Thoracic aorta (tissue), 2 donors: Measurements from ENCODE around the gene DCC. TPM values are rescaled to one million over a fixed set of nuclear protein-coding genes. Genes with fewer than 3 reads are reported as not detected.

Source experiments
- ATAC-seq: fragments of 150-250 bp; one replicate; pipeline ENCODE4 v1.8.0; 2017; ENCODE audit warnings: low read depth; ENCODE audit not compliant: insufficient number of reproducible peaks, low FRiP score
- DNase-seq: peaks from one replicate; pipeline ENCODE4 v3.0.0-alpha.2; 2020; ENCODE audit warnings: low spot score
- H3K27ac ChIP-seq, 2 donors: fragments of 200-600 bp; sonication (generic); 1 replicate in 1 of 2; 2 replicates in 1 of 2; pipeline ENCODE4 v1.5.1; 2016; ENCODE audit warnings: mild to moderate bottlenecking in 2 of 2, moderate library complexity in 2 of 2
- H3K27me3 ChIP-seq: fragments of 200-600 bp; sonication (generic); replicated peaks from 2 replicates; pipeline ENCODE4 v1.6.0; 2016; ENCODE audit warnings: mild to moderate bottlenecking; ENCODE audit not compliant: insufficient read depth
- H3K36me3 ChIP-seq: fragments of 200-600 bp; sonication (generic); one replicate; pipeline ENCODE4 v1.5.1; 2016
- H3K4me1 ChIP-seq, 2 donors: fragments of 200-600 bp; sonication (generic); 1 replicate in 1 of 2; 2 replicates in 1 of 2; pipeline versions ENCODE4 v1.5.1 to v1.6.0; 2016; ENCODE audit warnings: low read depth in 2 of 2, mild to moderate bottlenecking in 1 of 2; ENCODE audit not compliant: control insufficient read depth in 1 of 2
- H3K4me3 ChIP-seq: fragments of 200-600 bp; sonication (generic); 2 replicates; pipeline ENCODE4 v1.5.1; 2016; ENCODE audit warnings: mild to moderate bottlenecking
- H3K9me3 ChIP-seq: fragments of 200-600 bp; sonication (generic); 2 replicates; pipeline ENCODE4 v1.5.1; 2016
- CTCF ChIP-seq: fragments of 200-600 bp; sonication (generic); IDR thresholded peaks from one replicate; pipeline ENCODE4 v1.5.1; 2019; ENCODE audit warnings: antibody characterized with exemption
- total RNA-seq, 2 donors: library from RNA; depleted of rRNA; stranded (reverse); fragments of >200 nt; gene quantifications; one replicate each; pipeline versions ENCODE4 v1.1.0 to v1.2.3, GENCODE V29; 2016

DCC gene
- total RNA-seq, 2 donors from 2014 or later, result not detected

DNA sequence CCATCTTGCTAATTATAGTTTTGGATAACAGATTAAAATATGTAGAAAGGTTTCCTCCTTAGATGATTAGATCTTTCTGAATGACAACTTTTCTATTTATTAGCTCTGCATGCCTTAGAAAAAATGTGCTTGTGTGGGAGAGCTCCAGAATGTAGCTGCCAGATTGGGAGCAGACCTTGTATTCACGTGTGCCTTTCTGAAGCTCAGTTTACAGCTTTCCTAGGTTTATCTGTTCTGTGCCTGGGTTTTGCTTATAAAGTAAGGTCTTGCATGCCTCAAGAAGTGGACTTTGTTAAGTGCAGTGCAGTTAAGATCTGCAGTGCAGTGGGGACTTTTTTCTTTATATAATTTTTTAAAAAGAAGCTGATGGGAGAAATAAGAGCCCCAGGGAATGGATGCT lies 179.0 kb downstream of the DCC start:
- no peak for TF ChIP-seq CTCF
- no peak for ATAC-seq

GRCh38 chr18:52523566-52523965 lies 183.6 kb downstream of the DCC start:
- no peaks in the 10 kb centered on the region for H3K36me3 ChIP-seq
- H3K27ac ChIP-seq, result no peak overlapping the region
- DNase-seq, result no peak
- H3K27me3 ChIP-seq, result no peaks in the 10 kb centered on the region
- H3K9me3 ChIP-seq, result no peaks in the 10 kb centered on the region
- TF ChIP-seq CTCF, result no peak
- no peaks in the 10 kb centered on the region for H3K4me1 ChIP-seq
- no peak for ATAC-seq
- H3K4me3 ChIP-seq, result no peak overlapping the region

More for the DNA sequence above, 179.0 kb downstream of the DCC start:
- no peaks in the 10 kb centered on the region for H3K9me3 ChIP-seq
- H3K4me3 ChIP-seq, result no peak overlapping the region
- H3K36me3 ChIP-seq, result no peaks in the 10 kb centered on the region
- no peaks in the 10 kb centered on the region for H3K27me3 ChIP-seq
- H3K27ac ChIP-seq, result no peak overlapping the region
- no peaks in the 10 kb centered on the region for H3K4me1 ChIP-seq
- DNase-seq, result no peak

GRCh38 chr18:52531836-52532235 lies 191.8 kb downstream of the DCC start:
- ATAC-seq (no peak), DNase-seq (no peak)
- Histone ChIP-seq H3K27me3 (no peaks in the 10 kb centered on the region), H3K9me3 (no peaks in the 10 kb centered on the region), H3K4me3 (no peak overlapping the region), H3K36me3 (no peaks in the 10 kb centered on the region), H3K27ac (no peak overlapping the region), H3K4me1 (no peaks in the 10 kb centered on the region)
- no peak for TF ChIP-seq CTCF

DNA sequence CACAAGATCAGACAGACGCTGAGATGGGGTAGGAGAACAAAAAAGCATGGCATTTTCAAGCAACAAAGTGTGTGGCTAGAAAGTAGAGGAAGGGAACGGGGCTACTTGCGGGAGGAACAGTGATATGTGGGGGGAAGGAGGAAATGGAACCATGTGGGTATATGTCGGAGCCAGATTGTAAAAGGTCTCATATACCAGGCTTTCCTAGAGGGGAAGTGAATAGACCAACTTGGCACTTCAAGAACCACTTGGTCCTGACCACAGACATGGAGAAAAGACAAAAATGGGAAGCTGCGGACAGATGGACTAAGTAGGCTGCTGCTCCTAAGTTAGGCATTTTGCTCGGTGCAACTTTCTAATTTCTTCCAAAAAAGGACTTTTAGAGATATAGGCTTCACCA lies 196.0 kb downstream of the DCC start:
- no peak for ATAC-seq
- no peaks in the 10 kb centered on the region for H3K27me3 ChIP-seq
- no peaks in the 10 kb centered on the region for H3K9me3 ChIP-seq
- no peaks in the 10 kb centered on the region for H3K4me1 ChIP-seq
- DNase-seq, result no peak
- H3K4me3 ChIP-seq, result no peak overlapping the region
- no peaks in the 10 kb centered on the region for H3K36me3 ChIP-seq
- no peak for TF ChIP-seq CTCF
- H3K27ac ChIP-seq, result no peak overlapping the region

DNA sequence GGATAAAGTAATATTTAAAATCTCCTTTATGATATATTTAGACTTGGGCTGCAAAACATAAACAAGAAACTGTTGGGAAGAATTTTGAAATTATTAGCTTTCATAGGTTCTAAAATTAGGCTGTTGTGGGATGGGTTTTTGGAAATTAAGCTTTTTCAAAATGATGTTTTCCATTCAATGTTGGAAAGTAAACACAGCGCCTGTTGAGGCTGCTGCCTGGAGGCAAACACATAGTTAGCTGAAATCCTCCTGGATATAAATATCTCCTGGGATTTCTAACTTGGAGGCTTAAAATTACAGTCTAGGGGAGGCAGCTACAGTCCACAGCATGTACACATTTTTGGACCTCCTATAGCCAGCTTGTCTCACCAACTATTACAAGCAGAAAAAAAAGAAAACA lies 197.3 kb downstream of the DCC start:
- TF ChIP-seq CTCF, result no peak
- DNase-seq (no peak), ATAC-seq (no peak)
- Histone ChIP-seq H3K27ac (no peak overlapping the region), H3K36me3 (no peaks in the 10 kb centered on the region), H3K9me3 (no peaks in the 10 kb centered on the region), H3K27me3 (no peaks in the 10 kb centered on the region), H3K4me1 (no peaks in the 10 kb centered on the region), H3K4me3 (no peak overlapping the region)
